HEK293T (cell line): Measurements from ENCODE around the gene NELFA.

Source experiments
- CTCF ChIA-PET: fragments of 350-600 bp; formaldehyde crosslinking; extraction: SDS; loops from one replicate; lab custom pipeline; 2021; ENCODE audit warnings: antibody characterized with exemption, inconsistent platforms; lab: Yijun Ruan, JAX
- POLR2A ChIA-PET: fragments of 350-600 bp; formaldehyde crosslinking; extraction: SDS; loops from one replicate; lab custom pipeline; 2020; ENCODE audit warnings: antibody characterized with exemption, inconsistent platforms; lab: Yijun Ruan, JAX
- DNase-seq: peaks from one replicate; pipeline ENCODE4 v3.0.0; 2012; ENCODE audit warnings: mixed read lengths; ENCODE audit errors: extremely low spot score
- ARNT ChIP-seq: fragments of 450-650 bp; IDR thresholded peaks from 2 replicates; pipeline ENCODE4 v1.6.1; 2017; ENCODE audit warnings: mild to moderate bottlenecking
- BHLHE40 ChIP-seq: fragments of 450-650 bp; IDR thresholded peaks from 2 replicates; pipeline ENCODE4 v1.6.1; 2016; ENCODE audit warnings: mild to moderate bottlenecking, moderate library complexity, borderline replicate concordance
- CTBP1 ChIP-seq: fragments of 450-650 bp; IDR thresholded peaks from 2 replicates; pipeline ENCODE4 v1.6.1; 2016; ENCODE audit warnings: borderline replicate concordance
- ELF4 ChIP-seq: fragments of 450-650 bp; IDR thresholded peaks from 2 replicates; pipeline ENCODE4 v1.6.1; 2017; ENCODE audit warnings: antibody characterized with exemption
- FOXA1 ChIP-seq: fragments of 450-650 bp; IDR thresholded peaks from 2 replicates; pipeline ENCODE4 v1.6.1; 2016; ENCODE audit warnings: mild to moderate bottlenecking
- FOXK2 ChIP-seq: fragments of 450-650 bp; IDR thresholded peaks from 2 replicates; pipeline ENCODE4 v1.6.1; 2016; ENCODE audit warnings: mild to moderate bottlenecking
- FOXM1 ChIP-seq: fragments of 450-650 bp; IDR thresholded peaks from 2 replicates; pipeline ENCODE4 v1.6.1; 2017; ENCODE audit warnings: mild to moderate bottlenecking, borderline replicate concordance
- HDGF ChIP-seq: fragments of 450-650 bp; IDR thresholded peaks from 2 replicates; pipeline ENCODE4 v1.6.1; 2017; ENCODE audit warnings: antibody characterized with exemption, borderline replicate concordance
- L3MBTL2 ChIP-seq: fragments of 450-650 bp; conservative IDR thresholded peaks from 2 replicates; pipeline ENCODE4 v1.6.1; 2016; ENCODE audit warnings: mild to moderate bottlenecking
- LEF1 ChIP-seq: fragments of 450-650 bp; IDR thresholded peaks from 2 replicates; pipeline ENCODE4 v1.6.1; 2017; ENCODE audit warnings: mild to moderate bottlenecking, borderline replicate concordance
- NFRKB ChIP-seq: fragments of 450-650 bp; IDR thresholded peaks from 2 replicates; pipeline ENCODE4 v1.6.1; 2016; ENCODE audit warnings: mild to moderate bottlenecking, moderate library complexity
- PKNOX1 ChIP-seq: fragments of 450-650 bp; IDR thresholded peaks from 2 replicates; pipeline ENCODE4 v1.6.1; 2016
- SP1 ChIP-seq: fragments of 450-650 bp; IDR thresholded peaks from 2 replicates; pipeline ENCODE4 v1.6.1; 2017
- SUZ12 ChIP-seq: fragments of 450-650 bp; IDR thresholded peaks from 2 replicates; pipeline ENCODE4 v1.6.1; 2016; ENCODE audit warnings: mild to moderate bottlenecking
- TARDBP ChIP-seq: fragments of 450-650 bp; IDR thresholded peaks from 2 replicates; pipeline ENCODE4 v1.6.1; 2016
- ZNF384 ChIP-seq: fragments of 450-650 bp; IDR thresholded peaks from 2 replicates; pipeline ENCODE4 v1.6.1; 2016

Gene NELFA

GRCh38 chr4:1984406-1985191 is 24.2 kb downstream of the NELFA start:
- ChIA-PET POLR2A (no interaction called here), CTCF (interaction anchor here (1.2 kb wide), 1 partner anchor 25 kb away, joined by 3 read pairs; no protein-coding TSS in a partner anchor)
- TF ChIP-seq SP1 (no peak), PKNOX1 (no peak)
- no peak for DNase-seq

- TF ChIP-seq ARNT (no peak), CTBP1 (no peak), SP1 (no peak), ELF4 (no peak), TARDBP (no peak), BHLHE40 (no peak), FOXK2 (no peak), FOXA1 (no peak), PKNOX1 (no peak), ZNF384 (no peak)
- DNase-seq, result no peak
- CTCF ChIA-PET, result interaction anchor here (1.2 kb wide), 1 partner anchor 26 kb away, joined by 3 read pairs; no protein-coding TSS in a partner anchor
- POLR2A ChIA-PET, result no interaction called here
Measured at GRCh38 chr4:1983846-1984405, 24.8 kb downstream of the NELFA start.

GRCh38 chr4:1983053-1983845 is 25.5 kb downstream of the NELFA start:
- no peak for DNase-seq
- TF ChIP-seq ELF4 (no peak), TARDBP (no peak), ZNF384 (no peak), L3MBTL2 (no peak), PKNOX1 (no peak), NFRKB (no peak), SP1 (no peak), CTBP1 (no peak), BHLHE40 (no peak), SUZ12 (no peak), LEF1 (no peak), FOXA1 (no peak), HDGF (no peak), ARNT (no peak), FOXK2 (no peak), FOXM1 (no peak)
- ChIA-PET POLR2A (interaction anchor here (0.9 kb wide), 1 partner anchor 26 kb away, joined by 3 read pairs; no protein-coding TSS in a partner anchor), CTCF (no interaction called here)

- ChIA-PET CTCF (no interaction called here), POLR2A (interaction anchor here (0.9 kb wide), 1 partner anchor 27 kb away, joined by 3 read pairs; no protein-coding TSS in a partner anchor)
- no peak for TF ChIP-seq LEF1
- no peak for TF ChIP-seq ELF4
- no peak for TF ChIP-seq TARDBP
- TF ChIP-seq FOXM1, result no peak
- TF ChIP-seq BHLHE40, result no peak
- no peak for TF ChIP-seq CTBP1
- TF ChIP-seq L3MBTL2, result no peak
- TF ChIP-seq PKNOX1, result no peak
- no peak for TF ChIP-seq HDGF
- TF ChIP-seq FOXK2, result no peak
- no peak for TF ChIP-seq ARNT
- no peak for TF ChIP-seq FOXA1
- no peak for TF ChIP-seq SUZ12
- TF ChIP-seq ZNF384, result no peak
- no peak for TF ChIP-seq NFRKB
- no peak for TF ChIP-seq SP1
- DNase-seq, result no peak
Measured at GRCh38 chr4:1982124-1983052, 26.4 kb downstream of the NELFA start.
